ENCODE data around the gene ATG16L1.

DNA sequence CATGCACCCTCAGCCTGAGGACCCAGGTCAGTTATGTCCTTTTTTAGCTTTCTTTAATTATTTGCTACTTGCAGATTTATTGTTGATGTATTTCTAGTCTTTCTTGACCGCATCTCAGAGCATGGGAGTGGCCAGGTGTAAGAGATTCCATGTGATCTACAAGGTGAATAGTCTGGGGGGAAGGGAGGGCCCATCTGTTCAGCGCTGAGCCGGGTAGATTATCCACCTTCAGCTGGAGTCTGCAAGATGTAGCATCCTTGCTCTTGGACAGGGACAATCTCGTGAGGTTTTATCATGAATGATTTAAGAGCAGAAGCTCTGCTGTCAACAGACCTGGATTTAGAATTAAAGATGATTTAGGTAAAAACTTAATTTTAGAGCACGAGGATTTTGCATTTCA, 90.8 kb downstream of the ATG16L1 start:
- no peak for TF ChIP-seq EZH2phosphoT487 (IDR thresholded peaks at IDR 0.05; ENCODE audit: borderline replicate concordance, low read depth, low read length)
- TF ChIP-seq, protein P1, sequence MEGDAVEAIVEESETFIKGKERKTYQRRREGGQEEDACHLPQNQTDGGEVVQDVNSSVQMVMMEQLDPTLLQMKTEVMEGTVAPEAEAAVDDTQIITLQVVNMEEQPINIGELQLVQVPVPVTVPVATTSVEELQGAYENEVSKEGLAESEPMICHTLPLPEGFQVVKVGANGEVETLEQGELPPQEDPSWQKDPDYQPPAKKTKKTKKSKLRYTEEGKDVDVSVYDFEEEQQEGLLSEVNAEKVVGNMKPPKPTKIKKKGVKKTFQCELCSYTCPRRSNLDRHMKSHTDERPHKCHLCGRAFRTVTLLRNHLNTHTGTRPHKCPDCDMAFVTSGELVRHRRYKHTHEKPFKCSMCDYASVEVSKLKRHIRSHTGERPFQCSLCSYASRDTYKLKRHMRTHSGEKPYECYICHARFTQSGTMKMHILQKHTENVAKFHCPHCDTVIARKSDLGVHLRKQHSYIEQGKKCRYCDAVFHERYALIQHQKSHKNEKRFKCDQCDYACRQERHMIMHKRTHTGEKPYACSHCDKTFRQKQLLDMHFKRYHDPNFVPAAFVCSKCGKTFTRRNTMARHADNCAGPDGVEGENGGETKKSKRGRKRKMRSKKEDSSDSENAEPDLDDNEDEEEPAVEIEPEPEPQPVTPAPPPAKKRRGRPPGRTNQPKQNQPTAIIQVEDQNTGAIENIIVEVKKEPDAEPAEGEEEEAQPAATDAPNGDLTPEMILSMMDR (conservative IDR thresholded peaks at IDR 0.05; ENCODE audit: low read length), result no peak
